ENCODE measurements around the gene PRKD3.

- no peak for TF ChIP-seq CTCF (IDR thresholded peaks at IDR 0.05; ENCODE audit: insufficient read depth, low read length)
- TF ChIP-seq POLR2AphosphoS5 (IDR thresholded peaks at IDR 0.05; ENCODE audit: low read depth), result no peak
- no peak for TF ChIP-seq REST (IDR thresholded peaks at IDR 0.05; ENCODE audit: insufficient replicate concordance, low read depth)
- TF ChIP-seq SPI1 (IDR thresholded peaks at IDR 0.05; ENCODE audit: borderline replicate concordance, low read depth), result no peak
These were observed 24.7 kb upstream of the PRKD3 start for GRCh38 chr2:37349231-37349860.

Measured in HL-60 (cell line).